ENCODE results near the gene SLC4A8. TPM values are rescaled to one million over a fixed set of nuclear protein-coding genes. Genes with fewer than 3 reads are reported as not detected.

Gene SLC4A8
- polyA plus RNA-seq, 1 experiment: 6.6 TPM

DNA sequence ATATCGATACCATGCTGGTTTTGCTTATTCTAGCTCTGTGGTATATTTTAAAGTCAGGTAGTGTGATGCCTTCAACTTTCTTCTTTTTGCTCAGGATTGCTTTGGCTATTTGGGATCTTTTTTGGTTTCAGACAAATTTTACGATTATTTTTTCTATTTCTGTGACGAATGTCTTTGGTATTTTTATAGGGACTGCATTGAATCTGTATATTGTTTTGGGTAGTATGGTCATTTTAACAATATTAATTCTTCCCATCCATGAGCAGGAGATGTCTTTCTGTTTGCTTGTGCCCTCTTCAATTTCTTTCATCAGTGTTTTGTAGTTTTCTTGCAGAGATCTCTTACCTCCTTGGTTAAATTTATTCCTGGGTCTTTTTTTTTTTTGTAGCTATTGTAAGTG is 10.8 kb upstream of the SLC4A8 start:
- no peak overlapping the region for H3K4me3 ChIP-seq (ENCODE audit: low read depth, low read length)
- POLR2A ChIA-PET: no interaction called here
- H3K27me3 ChIP-seq (ENCODE audit: control insufficient read depth, insufficient read depth, low read length): no peaks in the 10 kb centered on the region
- CTCF ChIA-PET: no interaction called here
- no peak overlapping the region for H3K27ac ChIP-seq (ENCODE audit: low read depth, low read length)
- TF ChIP-seq CTCF (IDR thresholded peaks at IDR 0.05; ENCODE audit: low read depth, low read length): no peak
- no peaks in the 10 kb centered on the region for H3K9me3 ChIP-seq (ENCODE audit: control insufficient read depth, insufficient read depth, low read length)
- DNase-seq (ENCODE audit: low read depth, low spot score): no peak

- Histone ChIP-seq H3K4me3 (ENCODE audit: low read depth, low read length) (no peak overlapping the region), H3K27me3 (ENCODE audit: control insufficient read depth, insufficient read depth, low read length) (no peaks in the 10 kb centered on the region), H3K27ac (ENCODE audit: low read depth, low read length) (no peak overlapping the region), H3K9me3 (ENCODE audit: control insufficient read depth, insufficient read depth, low read length) (no peaks in the 10 kb centered on the region)
- POLR2A ChIA-PET: no interaction called here
- no peak for DNase-seq (ENCODE audit: low read depth, low spot score)
- TF ChIP-seq CTCF (IDR thresholded peaks at IDR 0.05; ENCODE audit: low read depth, low read length): no peak
- CTCF ChIA-PET: interaction anchor here (1.0 kb wide), 1 partner anchor 460 kb away, joined by 3 read pairs; no protein-coding TSS in a partner anchor
Measured at GRCh38 chr12:51415931-51416330, 8.7 kb upstream of the SLC4A8 start.

DNA sequence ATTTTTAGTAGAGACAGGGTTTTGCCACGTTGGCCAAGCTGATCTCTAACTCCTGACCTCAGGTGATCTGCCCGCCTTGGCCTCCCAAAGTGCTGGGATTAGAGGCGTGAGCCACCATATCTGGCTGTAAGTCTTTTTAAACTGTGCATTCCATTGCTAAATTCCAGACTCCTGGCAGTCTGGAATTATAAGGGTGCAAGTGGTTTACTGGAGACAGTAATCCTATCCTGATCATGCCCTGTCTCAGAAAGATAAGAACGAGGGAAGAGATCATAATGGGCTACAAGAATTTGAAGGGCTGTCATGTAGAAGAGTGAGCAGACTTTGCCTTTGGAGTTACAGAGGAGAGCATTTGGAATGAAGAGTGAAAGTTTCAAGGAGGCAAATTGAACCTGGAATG is 6.8 kb upstream of the SLC4A8 start:
- H3K27me3 ChIP-seq (ENCODE audit: control insufficient read depth, insufficient read depth, low read length): no peaks in the 10 kb centered on the region
- no peaks in the 10 kb centered on the region for H3K9me3 ChIP-seq (ENCODE audit: control insufficient read depth, insufficient read depth, low read length)
- DNase-seq (ENCODE audit: low read depth, low spot score): no peak
- ChIA-PET CTCF (interaction anchor here (4.4 to 7.3 kb wide), 3 partner anchors 114 to 457 kb away, joined by 28 to 142 read pairs (median 55); no protein-coding TSS in a partner anchor), POLR2A (no interaction called here)
- no peak for TF ChIP-seq CTCF (IDR thresholded peaks at IDR 0.05; ENCODE audit: low read depth, low read length)
- no peak overlapping the region for H3K27ac ChIP-seq (ENCODE audit: low read depth, low read length)
- no peak overlapping the region for H3K4me3 ChIP-seq (ENCODE audit: low read depth, low read length)

DNA sequence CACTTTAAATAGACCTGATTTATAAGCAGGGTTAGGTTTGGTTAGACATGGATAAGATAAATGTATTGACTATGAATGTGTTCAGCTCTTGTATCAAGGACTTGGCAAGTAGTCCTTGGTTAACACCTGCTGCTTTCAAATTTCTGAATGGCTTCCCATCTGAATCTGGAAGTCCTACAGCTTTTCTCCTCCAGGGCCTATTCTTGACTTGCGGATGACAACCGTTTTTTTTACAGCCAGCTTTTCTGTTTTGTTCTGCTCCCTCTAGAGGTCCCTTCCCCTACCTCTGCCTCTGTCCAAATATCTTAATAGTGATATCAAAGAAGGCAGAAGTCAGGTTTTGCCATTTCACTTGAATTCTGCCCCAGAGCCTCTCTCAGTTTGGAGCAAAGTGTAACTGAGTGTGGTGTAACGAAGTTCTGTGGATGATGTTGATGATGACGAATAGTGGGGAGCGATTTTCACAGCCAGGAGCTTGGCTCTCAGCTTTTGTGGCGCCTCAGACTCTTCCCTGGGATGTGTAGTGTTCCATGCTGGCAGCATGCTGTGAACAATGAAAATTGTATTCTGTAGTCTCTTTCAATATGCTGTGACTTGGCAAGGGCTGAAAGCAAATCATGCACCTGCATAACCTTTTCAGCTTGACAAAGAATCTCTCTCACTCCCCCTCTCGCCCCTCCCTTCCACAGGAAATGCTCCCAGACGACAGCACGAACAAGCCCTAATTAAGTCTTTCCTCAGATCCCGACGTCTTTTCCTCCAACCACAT is 5.0 kb upstream of the SLC4A8 start:
- no peak overlapping the region for H3K27ac ChIP-seq (ENCODE audit: low read depth, low read length)
- ChIA-PET CTCF (interaction anchor here (0.9 to 7.3 kb wide), 10 partner anchors 8 to 455 kb away, joined by 3 to 142 read pairs (median 6); no protein-coding TSS in a partner anchor), POLR2A (interaction anchor here (0.5 kb wide), 1 partner anchor 336 kb away, joined by 4 read pairs; the partner anchor contains the start of gene CSRNP2)
- no peak overlapping the region for H3K4me3 ChIP-seq (ENCODE audit: low read depth, low read length)
- TF ChIP-seq CTCF (IDR thresholded peaks at IDR 0.05; ENCODE audit: low read depth, low read length): peak; percentile 36; the same call in 1 of the 2 replicates
- DNase-seq (ENCODE audit: low read depth, low spot score): no peak
- H3K27me3 ChIP-seq (ENCODE audit: control insufficient read depth, insufficient read depth, low read length): no peaks in the 10 kb centered on the region
- H3K9me3 ChIP-seq (ENCODE audit: control insufficient read depth, insufficient read depth, low read length): no peaks in the 10 kb centered on the region

- Histone ChIP-seq H3K27ac (ENCODE audit: low read depth, low read length) (no peak overlapping the region), H3K9me3 (ENCODE audit: control insufficient read depth, insufficient read depth, low read length) (no peaks in the 10 kb centered on the region; the same call in 1 of the 2 replicates), H3K27me3 (ENCODE audit: control insufficient read depth, insufficient read depth, low read length) (no peaks in the 10 kb centered on the region), H3K4me3 (ENCODE audit: low read depth, low read length) (no peak overlapping the region)
- ChIA-PET POLR2A (no interaction called here), CTCF (interaction anchor here (0.5 to 7.3 kb wide), 24 partner anchors 8 to 554 kb away, joined by 3 to 142 read pairs (median 3); no protein-coding TSS in a partner anchor)
- DNase-seq (ENCODE audit: low read depth, low spot score): peak; percentile 48
- peak; percentile 71 for TF ChIP-seq CTCF (IDR thresholded peaks at IDR 0.05; ENCODE audit: low read depth, low read length)
Measured at GRCh38 chr12:51421266-51421884, 3.3 kb upstream of the SLC4A8 start.
